SK-MEL-5 (cell line): Measurements from ENCODE around the gene CTSD. TPM values are rescaled to one million over a fixed set of nuclear protein-coding genes. Genes with fewer than 3 reads are reported as not detected.

Experiments used
- DNase-seq: peaks from one replicate; pipeline ENCODE4 v3.0.0-alpha.2; 2016; ENCODE audit warnings: low read depth, low spot score
- in situ Hi-C: cut with HindIII; loops from 2 replicates; pipeline ENCODE4 v1.10.0; 2016; ENCODE audit warnings: low sequenced_read_pairs, high pct_unique_total_duplicates, low pct_unique_long_range_greater_than_20kb
- total RNA-seq: library from RNA; depleted of rRNA; stranded (reverse); fragments of >200 nt; shearing (Covaris generic); gene quantifications from 2 replicates; pipeline ENCODE4 v1.2.3, GENCODE V29; 2014; rRNA removed

CTSD gene
- total RNA-seq, 1 experiment from 2014 or later: 428 TPM

- in situ Hi-C loops: no loop called here
- DNase-seq: no peak
Measured at GRCh38 chr11:1727861-1728260, 35.9 kb downstream of the CTSD start.

- in situ Hi-C loops: no loop called here
- DNase-seq: no peak
Measured at GRCh38 chr11:1727096-1727690, 36.5 kb downstream of the CTSD start.

- no peak for DNase-seq
- in situ Hi-C loops: no loop called here
Measured at GRCh38 chr11:1719781-1720180, 43.9 kb downstream of the CTSD start.

- DNase-seq: no peak
- in situ Hi-C loops: no loop called here
Measured at GRCh38 chr11:1718326-1718725, 45.4 kb downstream of the CTSD start.

GRCh38 chr11:1717745-1718144, 46.0 kb downstream of the CTSD start:
- DNase-seq: no peak
- in situ Hi-C loops: no loop called here

GRCh38 chr11:1714908-1715885, 48.5 kb downstream of the CTSD start:
- no peak for DNase-seq

GRCh38 chr11:1708716-1709115, 55.0 kb downstream of the CTSD start:
- DNase-seq: no peak
- in situ Hi-C loops: no loop called here

More at GRCh38 chr11:1714908-1715885, 48.5 kb downstream of the CTSD start:
- in situ Hi-C loops: no loop called here

GRCh38 chr11:1707751-1708150, 56.0 kb downstream of the CTSD start:
- in situ Hi-C loops: no loop called here
- DNase-seq: no peak

- in situ Hi-C loops: no loop called here
- DNase-seq: peak; percentile 48
Measured at GRCh38 chr11:1706634-1707400, 56.9 kb downstream of the CTSD start.

GRCh38 chr11:1705126-1706052, 58.3 kb downstream of the CTSD start:
- no peak for DNase-seq
- in situ Hi-C loops: no loop called here

- in situ Hi-C loops: no loop called here
- DNase-seq: no peak
Measured at GRCh38 chr11:1703146-1703545, 60.6 kb downstream of the CTSD start.

Other genes starting within 250 kb of the CTSD start
- 0.48 and 0.85 TPM in 2 replicates for gene DUSP8, start 191.7 kb downstream of the CTSD start, total RNA-seq
- gene KRTAP5-1, start 178.6 kb downstream of the CTSD start, total RNA-seq: not detected in 2 replicates
- gene KRTAP5-2, start 165.6 kb downstream of the CTSD start, total RNA-seq: 0.26 and 0.72 TPM in 2 replicates
- gene KRTAP5-3, start 155.5 kb downstream of the CTSD start, total RNA-seq: not detected in 2 replicates
- gene KRTAP5-4, start 141.8 kb downstream of the CTSD start, total RNA-seq: not detected in 2 replicates
- not detected in 2 replicates for gene KRTAP5-5, start 134.2 kb downstream of the CTSD start, total RNA-seq
- gene KRTAP5-6, start 66.7 kb downstream of the CTSD start, total RNA-seq: not detected in 2 replicates
- 0.11 TPM in 1 of 2 replicates, not detected in the other for gene IFITM10, start 13.3 kb downstream of the CTSD start, total RNA-seq
- not detected in 2 replicates for gene SYT8, start 71.1 kb upstream of the CTSD start, total RNA-seq
- not detected in 2 replicates for gene TNNI2, start 75.1 kb upstream of the CTSD start, total RNA-seq
- gene LSP1, start 89.2 kb upstream of the CTSD start, total RNA-seq: not detected in 2 replicates
- not detected in 2 replicates for gene PRR33, start 128.0 kb upstream of the CTSD start, total RNA-seq
- gene TNNT3, start 155.8 kb upstream of the CTSD start, total RNA-seq: not detected in 2 replicates
- 169 and 172 TPM in 2 replicates for gene MRPL23, start 183.4 kb upstream of the CTSD start, total RNA-seq
- gene H19, start 233.9 kb upstream of the CTSD start, total RNA-seq: 8.8 and 11.1 TPM in 2 replicates